ENCODE data around the gene NPIPB8.
"Not testable (repeated sequence)": the region's sequence is repeated elsewhere in the genome, so short reads cannot be mapped to it uniquely, and the experiment has no call there.

Gene NPIPB8

GRCh38 chr16:28609631-28610594 lies 28.0 kb upstream of the NPIPB8 start, which contains the start of gene SULT1A1:
SULT1A1 (minus strand) TSS chr16:28610044; CDS start chr16:28608855, 1,189 bp downstream.
- peak within 1 kb of the TSS; percentile 71 for H3K9ac ChIP-seq (ENCODE audit: insufficient read length, low read depth)
- H3K36me3 ChIP-seq (ENCODE audit: insufficient read depth, insufficient read length, low read length): no peaks in the 10 kb centered on the region
- TF ChIP-seq YY1 (IDR thresholded peaks at IDR 0.05; ENCODE audit: insufficient read depth, insufficient read length) (no peak), ZNF274 (IDR thresholded peaks at IDR 0.05; ENCODE audit: low read depth, low read length) (no peak), SUZ12 (IDR thresholded peaks at IDR 0.05; ENCODE audit: extremely low read depth, insufficient read depth, insufficient read length) (no peak)
- H3K4me1 ChIP-seq (ENCODE audit: insufficient read depth, insufficient read length): peaks cover 20% of the 10 kb centered on the region
- H3K27me3 ChIP-seq (ENCODE audit: insufficient read depth, insufficient read length): no peaks in the 10 kb centered on the region
- no peak for DNase-seq (ENCODE audit: low read depth, low spot score)
- peak within 1 kb of the TSS; percentile 8 for H3K4me3 ChIP-seq (ENCODE audit: insufficient read length, low read depth)
- no peaks in the 10 kb centered on the region for H3K9me3 ChIP-seq (ENCODE audit: insufficient read depth, low read length)

- Histone ChIP-seq H3K9me3 (ENCODE audit: insufficient read depth, low read length) (no peaks in the 10 kb centered on the region), H3K4me1 (ENCODE audit: insufficient read depth, insufficient read length) (peaks cover 20% of the 10 kb centered on the region), H3K27me3 (ENCODE audit: insufficient read depth, insufficient read length) (no peaks in the 10 kb centered on the region), H3K4me3 (ENCODE audit: insufficient read length, low read depth) (no peak overlapping the region), H3K9ac (ENCODE audit: insufficient read length, low read depth) (peak overlapping the region; percentile 53), H3K36me3 (ENCODE audit: insufficient read depth, insufficient read length, low read length) (no peaks in the 10 kb centered on the region)
- TF ChIP-seq YY1 (IDR thresholded peaks at IDR 0.05; ENCODE audit: insufficient read depth, insufficient read length) (no peak), SUZ12 (IDR thresholded peaks at IDR 0.05; ENCODE audit: extremely low read depth, insufficient read depth, insufficient read length) (no peak), ZNF274 (IDR thresholded peaks at IDR 0.05; ENCODE audit: low read depth, low read length) (no peak)
- no peak for DNase-seq (ENCODE audit: low read depth, low spot score)
Measured at GRCh38 chr16:28610595-28611191, 27.2 kb upstream of the NPIPB8 start.

GRCh38 chr16:28612359-28613280 lies 25.2 kb upstream of the NPIPB8 start:
- DNase-seq (ENCODE audit: low read depth, low spot score); H3K9me3 ChIP-seq (ENCODE audit: insufficient read depth, low read length); H3K9ac ChIP-seq (ENCODE audit: insufficient read length, low read depth); H3K27me3 ChIP-seq (ENCODE audit: insufficient read depth, insufficient read length); H3K36me3 ChIP-seq (ENCODE audit: insufficient read depth, insufficient read length, low read length); H3K4me3 ChIP-seq (ENCODE audit: insufficient read length, low read depth): not testable (repeated sequence)
- H3K4me1 ChIP-seq (ENCODE audit: insufficient read depth, insufficient read length): peaks cover 20% of the 10 kb centered on the region

GRCh38 chr16:28613912-28614311 lies 24.0 kb upstream of the NPIPB8 start:
- H3K4me1 ChIP-seq (ENCODE audit: insufficient read depth, insufficient read length): peaks cover 20% of the 10 kb centered on the region
- not testable (repeated sequence) for H3K27me3 ChIP-seq (ENCODE audit: insufficient read depth, insufficient read length); H3K9ac ChIP-seq (ENCODE audit: insufficient read length, low read depth); DNase-seq (ENCODE audit: low read depth, low spot score); H3K36me3 ChIP-seq (ENCODE audit: insufficient read depth, insufficient read length, low read length); H3K4me3 ChIP-seq (ENCODE audit: insufficient read length, low read depth); H3K9me3 ChIP-seq (ENCODE audit: insufficient read depth, low read length)

- DNase-seq (ENCODE audit: low read depth, low spot score); H3K36me3 ChIP-seq (ENCODE audit: insufficient read depth, insufficient read length, low read length); H3K4me3 ChIP-seq (ENCODE audit: insufficient read length, low read depth); H3K9me3 ChIP-seq (ENCODE audit: insufficient read depth, low read length); H3K27me3 ChIP-seq (ENCODE audit: insufficient read depth, insufficient read length); H3K9ac ChIP-seq (ENCODE audit: insufficient read length, low read depth): not testable (repeated sequence)
- peaks cover 14% of the 10 kb centered on the region for H3K4me1 ChIP-seq (ENCODE audit: insufficient read depth, insufficient read length)
Measured at GRCh38 chr16:28614561-28614960, 23.3 kb upstream of the NPIPB8 start.

- not testable (repeated sequence) for H3K9ac ChIP-seq (ENCODE audit: insufficient read length, low read depth); H3K4me1 ChIP-seq (ENCODE audit: insufficient read depth, insufficient read length); H3K27me3 ChIP-seq (ENCODE audit: insufficient read depth, insufficient read length); DNase-seq (ENCODE audit: low read depth, low spot score); H3K9me3 ChIP-seq (ENCODE audit: insufficient read depth, low read length); H3K36me3 ChIP-seq (ENCODE audit: insufficient read depth, insufficient read length, low read length); H3K4me3 ChIP-seq (ENCODE audit: insufficient read length, low read depth)
Measured at GRCh38 chr16:28615486-28616223, 22.2 kb upstream of the NPIPB8 start.

GRCh38 chr16:28616224-28616577 lies 21.7 kb upstream of the NPIPB8 start:
- not testable (repeated sequence) for H3K9ac ChIP-seq (ENCODE audit: insufficient read length, low read depth); H3K27me3 ChIP-seq (ENCODE audit: insufficient read depth, insufficient read length); H3K4me3 ChIP-seq (ENCODE audit: insufficient read length, low read depth); H3K4me1 ChIP-seq (ENCODE audit: insufficient read depth, insufficient read length); H3K36me3 ChIP-seq (ENCODE audit: insufficient read depth, insufficient read length, low read length); H3K9me3 ChIP-seq (ENCODE audit: insufficient read depth, low read length); DNase-seq (ENCODE audit: low read depth, low spot score)

Measured in NT2/D1 (cell line).